Central memory CD8-positive, alpha-beta T cell (primary cell): ENCODE measurements around the gene JADE2.
A peak's percentile ranks its signal among the peaks of the same experiment; 100 is the strongest.

Experiments
- ATAC-seq: fragments of 150-1000 bp; cut with Tn5 transposase; replicated peaks from 2 replicates; pipeline ENCODE4 v1.10.0; 2022; ENCODE audit warnings: mild to moderate bottlenecking, moderate FRiP score, moderate number of reproducible peaks; ENCODE audit not compliant: poor library complexity, severe bottlenecking; ENCODE audit errors: extremely low read depth
- DNase-seq, 2 donors: peaks; one replicate each; pipeline ENCODE4 v3.0.0; 2021; ENCODE audit warnings: low spot score in 2 of 2
- H3K27ac Mint-ChIP-seq: one replicate; pipeline ENCODE4 v1.8.0; 2022; ENCODE audit warnings: low read depth, mild to moderate bottlenecking, moderate library complexity, mixed read lengths
- H3K27me3 Mint-ChIP-seq: one replicate; pipeline ENCODE4 v1.8.0; 2022; ENCODE audit warnings: mixed read lengths
- H3K36me3 Mint-ChIP-seq: one replicate; pipeline ENCODE4 v1.8.0; 2022; ENCODE audit warnings: mild to moderate bottlenecking, moderate library complexity, mixed read lengths; ENCODE audit not compliant: insufficient read depth
- H3K4me1 Mint-ChIP-seq: one replicate; pipeline ENCODE4 v1.8.0; 2022; ENCODE audit warnings: mixed read lengths
- H3K4me3 Mint-ChIP-seq: one replicate; pipeline ENCODE4 v1.8.0; 2022; ENCODE audit warnings: mild to moderate bottlenecking, moderate library complexity, mixed read lengths
- H3K9me3 Mint-ChIP-seq: one replicate; pipeline ENCODE4 v1.8.0; 2022; ENCODE audit warnings: mixed read lengths

JADE2 gene

DNA sequence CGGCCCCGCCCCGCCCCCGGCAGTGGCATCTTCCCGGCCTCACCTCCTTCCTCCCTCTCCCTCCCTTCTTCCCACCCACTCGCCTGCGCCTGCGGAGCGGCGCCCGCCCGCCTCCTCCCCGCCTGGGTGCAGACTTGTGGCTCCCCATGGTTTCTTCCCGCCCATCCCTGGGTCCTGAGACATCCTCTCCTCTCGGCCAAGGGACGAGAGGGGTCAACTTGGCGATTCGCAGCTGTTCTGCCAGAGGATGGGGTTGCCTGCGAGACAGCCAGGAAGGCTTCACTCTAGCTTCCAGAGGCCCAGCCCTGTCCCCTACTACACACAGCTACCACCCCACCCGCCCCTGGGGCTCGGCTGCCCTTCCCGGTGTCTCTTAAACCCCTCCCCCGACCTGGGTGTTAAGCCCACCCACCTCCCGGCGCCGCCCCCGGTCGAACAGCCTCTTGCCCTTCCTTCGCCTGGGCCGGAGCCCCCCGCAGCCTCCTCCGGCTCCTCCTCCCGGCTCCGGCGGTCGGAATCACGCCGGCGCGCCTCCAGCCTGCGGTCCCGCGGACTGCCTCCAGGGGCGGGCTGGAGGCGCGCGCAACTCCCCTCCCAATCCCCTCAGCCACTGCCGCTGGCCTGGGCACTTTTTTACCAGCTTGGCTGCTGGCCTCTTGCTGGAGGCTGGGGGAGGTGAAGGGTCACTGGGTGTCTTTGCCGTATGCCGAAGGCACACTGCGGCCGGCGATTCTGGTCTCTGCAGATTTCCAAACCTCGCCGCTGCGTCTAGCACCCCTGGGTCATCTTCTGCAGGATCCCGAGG, 1.9 kb downstream of the JADE2 start:
- Mint-ChIP-seq H3K27me3 (no peaks in the 10 kb centered on the region), H3K4me1 (peaks cover 50% of the 10 kb centered on the region), H3K9me3 (no peaks in the 10 kb centered on the region), H3K36me3 (peaks cover 37% of the 10 kb centered on the region), H3K27ac (peak overlapping the region; percentile 94), H3K4me3 (peak overlapping the region; percentile 95)
- peak; percentile 40 to 53 for DNase-seq
- no peak for ATAC-seq

GRCh38 chr5:134527961-134528424, 2.5 kb downstream of the JADE2 start:
- peak overlapping the region; percentile 94 for H3K27ac Mint-ChIP-seq
- H3K4me1 Mint-ChIP-seq, result peaks cover 54% of the 10 kb centered on the region
- no peak for ATAC-seq
- peaks cover 37% of the 10 kb centered on the region for H3K36me3 Mint-ChIP-seq
- DNase-seq, result no peak
- H3K9me3 Mint-ChIP-seq, result no peaks in the 10 kb centered on the region
- H3K27me3 Mint-ChIP-seq, result no peaks in the 10 kb centered on the region
- H3K4me3 Mint-ChIP-seq, result peak overlapping the region; percentile 95

DNA sequence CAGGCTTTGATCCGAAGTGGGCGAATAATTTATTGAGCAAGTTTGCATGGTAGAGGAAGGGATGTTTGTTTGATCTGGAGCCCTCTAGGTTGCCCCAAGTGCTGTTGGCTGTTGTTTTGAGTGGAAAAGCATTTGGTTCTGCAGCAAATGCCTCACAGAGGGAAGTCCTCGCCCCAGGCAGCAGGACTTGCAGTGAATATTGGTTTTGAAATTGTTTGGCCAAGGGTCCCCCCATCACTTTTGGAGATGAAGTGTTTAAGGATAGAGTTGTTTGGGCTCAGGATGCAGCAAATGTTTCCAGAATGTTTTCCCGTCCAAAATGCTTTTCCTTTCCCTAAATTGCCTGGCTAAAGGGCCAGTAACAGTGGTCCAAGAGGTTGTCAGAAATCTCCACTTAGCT, 3.1 kb downstream of the JADE2 start:
- Mint-ChIP-seq H3K4me1 (peaks cover 58% of the 10 kb centered on the region), H3K27me3 (no peaks in the 10 kb centered on the region), H3K36me3 (peaks cover 37% of the 10 kb centered on the region), H3K27ac (peak overlapping the region; percentile 94), H3K4me3 (peak overlapping the region; percentile 95), H3K9me3 (no peaks in the 10 kb centered on the region)
- DNase-seq (no peak), ATAC-seq (no peak)

DNA sequence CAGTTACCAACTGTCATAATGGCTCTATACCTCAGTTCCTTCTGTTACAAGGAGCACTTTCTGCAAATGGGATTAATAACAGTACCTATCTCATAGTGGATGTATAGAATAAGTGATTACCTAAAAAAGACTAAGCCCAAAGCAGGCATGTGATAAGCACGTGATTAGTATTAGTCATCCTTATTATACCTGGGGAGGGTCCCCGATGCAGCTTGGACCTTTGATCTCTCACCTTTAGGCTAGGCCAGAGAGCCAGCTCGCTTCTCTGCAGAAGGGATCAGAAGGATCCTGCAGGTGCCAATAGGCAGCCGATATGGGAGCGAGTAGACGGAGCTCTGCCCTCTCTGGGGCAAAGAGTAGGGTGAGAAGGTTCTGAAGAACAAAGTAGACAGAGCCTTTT, 4.0 kb downstream of the JADE2 start:
- peaks cover 62% of the 10 kb centered on the region for H3K4me1 Mint-ChIP-seq
- no peaks in the 10 kb centered on the region for H3K27me3 Mint-ChIP-seq
- no peak for DNase-seq
- H3K36me3 Mint-ChIP-seq, result peaks cover 33% of the 10 kb centered on the region
- H3K9me3 Mint-ChIP-seq, result no peaks in the 10 kb centered on the region
- H3K27ac Mint-ChIP-seq, result peak overlapping the region; percentile 61
- ATAC-seq, result no peak
- H3K4me3 Mint-ChIP-seq, result peak overlapping the region; percentile 95

DNA sequence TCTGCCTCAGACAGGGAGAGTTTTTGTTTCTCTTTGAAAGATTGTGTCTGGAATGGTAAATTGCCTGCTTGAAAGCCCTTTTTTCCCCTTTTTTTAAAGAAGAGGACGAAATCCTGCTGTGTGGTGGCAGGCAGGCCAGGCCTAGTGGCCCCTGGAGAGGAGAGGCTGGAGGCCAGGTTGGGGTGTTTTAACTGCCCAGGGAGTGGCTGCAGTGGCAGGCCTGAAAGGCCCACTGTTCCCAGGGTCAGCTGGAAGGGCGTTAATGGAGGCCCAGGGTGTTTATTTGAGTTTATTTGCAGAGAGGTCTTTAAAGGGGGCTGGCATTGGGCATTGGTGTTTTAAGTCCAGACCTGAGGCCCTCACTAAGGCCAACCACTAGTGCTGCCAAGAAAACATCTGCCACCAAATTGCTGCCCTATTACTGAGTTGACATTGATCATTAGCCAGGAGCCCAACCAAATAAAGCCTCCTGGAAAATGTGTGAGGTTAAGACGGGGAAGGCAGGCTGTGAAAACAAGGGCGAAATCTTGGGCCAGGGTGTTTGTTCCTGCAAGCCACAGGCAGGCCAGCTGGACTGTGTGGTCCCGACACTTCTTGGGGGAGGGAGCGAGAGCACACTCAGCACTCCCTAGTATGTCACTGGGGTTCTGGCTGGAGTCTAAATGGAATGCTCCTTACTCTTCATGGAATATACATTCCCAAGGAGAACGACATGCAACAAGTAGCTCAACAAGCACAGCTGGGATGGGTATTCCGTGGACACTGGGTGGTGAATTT, 5.0 kb downstream of the JADE2 start:
- no peak for ATAC-seq
- H3K27ac Mint-ChIP-seq, result peak overlapping the region; percentile 61
- H3K4me3 Mint-ChIP-seq, result peak overlapping the region; percentile 10
- no peak for DNase-seq
- peaks cover 28% of the 10 kb centered on the region for H3K36me3 Mint-ChIP-seq
- no peaks in the 10 kb centered on the region for H3K27me3 Mint-ChIP-seq
- peaks cover 73% of the 10 kb centered on the region for H3K4me1 Mint-ChIP-seq
- H3K9me3 Mint-ChIP-seq, result no peaks in the 10 kb centered on the region

DNA sequence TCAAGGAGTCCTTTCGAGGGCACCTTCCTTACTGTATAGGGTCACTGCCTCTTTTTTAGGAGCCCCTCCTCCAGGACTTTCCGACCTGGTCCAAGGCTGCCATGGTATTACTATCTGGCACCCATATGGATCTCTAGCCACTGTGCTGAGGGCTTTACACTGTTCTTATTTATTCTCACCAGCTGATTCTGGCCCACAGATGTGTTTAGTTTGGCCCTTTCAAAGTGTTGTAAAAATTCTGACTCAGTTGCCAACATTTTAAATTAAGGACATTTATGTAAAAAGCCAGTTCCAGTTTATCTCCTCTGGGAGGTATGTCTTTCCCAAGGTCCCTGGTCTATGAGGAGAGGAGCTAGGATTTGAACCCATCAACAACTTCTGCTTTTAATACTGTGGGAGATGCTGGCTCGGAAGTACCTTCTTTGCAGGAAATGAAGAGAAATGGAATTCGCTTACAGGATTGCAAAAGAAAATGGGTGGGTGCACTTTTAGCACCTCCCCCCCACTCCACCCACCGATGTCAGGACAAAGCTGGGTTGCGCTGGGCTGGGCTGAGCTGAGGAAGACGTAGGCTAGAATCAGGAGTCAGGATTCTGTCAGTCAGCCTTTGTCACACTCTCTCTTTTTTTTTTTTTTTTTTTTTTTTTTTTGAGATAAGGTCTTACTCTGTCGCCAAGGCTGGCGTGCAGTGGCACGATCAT, 7.8 kb downstream of the JADE2 start:
- no peak overlapping the region for H3K4me3 Mint-ChIP-seq

GRCh38 chr5:134534058-134534725, 8.7 kb downstream of the JADE2 start:
- no peak for ATAC-seq
- Mint-ChIP-seq H3K27me3 (no peaks in the 10 kb centered on the region), H3K9me3 (no peaks in the 10 kb centered on the region), H3K4me1 (peaks cover 83% of the 10 kb centered on the region), H3K4me3 (no peak overlapping the region), H3K27ac (peak overlapping the region; percentile 79), H3K36me3 (peaks cover 22% of the 10 kb centered on the region)
- DNase-seq, result no peak

More for the DNA sequence above, 7.8 kb downstream of the JADE2 start:
- DNase-seq (no peak), ATAC-seq (no peak)
- Mint-ChIP-seq H3K4me1 (peaks cover 93% of the 10 kb centered on the region), H3K27ac (peak overlapping the region; percentile 79), H3K27me3 (no peaks in the 10 kb centered on the region), H3K36me3 (peaks cover 18% of the 10 kb centered on the region), H3K9me3 (no peaks in the 10 kb centered on the region)

- peak overlapping the region; percentile 79 for H3K27ac Mint-ChIP-seq
- H3K4me1 Mint-ChIP-seq, result peaks cover 78% of the 10 kb centered on the region
- no peaks in the 10 kb centered on the region for H3K27me3 Mint-ChIP-seq
- H3K36me3 Mint-ChIP-seq, result peaks cover 27% of the 10 kb centered on the region
- ATAC-seq, result no peak
- H3K4me3 Mint-ChIP-seq, result no peak overlapping the region
- no peak for DNase-seq
- H3K9me3 Mint-ChIP-seq, result no peaks in the 10 kb centered on the region
Measured at GRCh38 chr5:134534726-134535110, 9.2 kb downstream of the JADE2 start.

DNA sequence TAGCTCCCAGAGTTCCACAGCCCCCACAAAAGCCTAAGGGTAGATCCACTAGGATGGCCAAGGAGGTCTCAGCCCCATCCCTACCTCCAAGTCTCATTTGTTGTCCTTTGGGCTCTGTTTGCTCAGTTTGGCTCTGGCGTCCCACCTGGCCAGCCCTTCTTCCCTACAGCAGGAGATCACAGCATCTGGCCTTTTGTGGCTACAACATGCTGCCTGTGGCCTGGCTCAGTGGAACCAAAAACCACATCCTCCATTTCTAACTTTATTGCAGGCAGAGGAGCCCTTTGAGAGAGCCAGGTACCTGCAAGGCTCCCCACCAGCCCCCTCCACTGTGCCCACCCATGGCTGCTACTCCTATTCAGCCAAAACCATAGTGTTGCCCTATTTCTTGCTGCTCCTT, 11.4 kb downstream of the JADE2 start:
- Mint-ChIP-seq H3K27ac (peak overlapping the region; percentile 14), H3K9me3 (no peaks in the 10 kb centered on the region), H3K27me3 (no peaks in the 10 kb centered on the region), H3K4me3 (no peak overlapping the region), H3K4me1 (peaks cover 56% of the 10 kb centered on the region), H3K36me3 (peaks cover 37% of the 10 kb centered on the region)
- ATAC-seq (no peak), DNase-seq (no peak)

GRCh38 chr5:134537297-134537696, 11.8 kb downstream of the JADE2 start:
- peaks cover 52% of the 10 kb centered on the region for H3K4me1 Mint-ChIP-seq
- no peak for ATAC-seq

DNA sequence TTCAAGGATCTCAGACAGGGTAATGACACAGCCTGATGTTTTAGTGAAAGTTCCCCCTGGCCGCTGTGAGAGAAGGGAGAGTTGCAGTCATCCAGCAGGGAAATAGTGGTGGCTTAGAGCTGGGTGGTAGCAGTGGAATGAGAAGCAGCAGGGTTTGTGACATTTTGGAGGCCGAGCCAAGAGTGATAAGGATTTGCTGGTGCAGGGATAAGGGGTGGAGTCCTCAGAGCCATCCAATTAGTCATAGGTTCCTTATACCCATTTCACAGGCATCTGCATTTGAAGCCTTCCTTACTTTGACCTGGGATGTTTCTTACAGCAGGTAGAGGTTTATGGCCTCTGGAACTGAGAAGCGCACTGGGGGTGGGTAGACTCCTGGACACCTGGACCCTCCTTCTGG, 12.8 kb downstream of the JADE2 start:
- H3K4me3 Mint-ChIP-seq, result no peak overlapping the region
- no peak overlapping the region for H3K27ac Mint-ChIP-seq
- no peak for ATAC-seq
- H3K36me3 Mint-ChIP-seq, result peaks cover 40% of the 10 kb centered on the region
- no peak for DNase-seq
- peaks cover 45% of the 10 kb centered on the region for H3K4me1 Mint-ChIP-seq
- H3K27me3 Mint-ChIP-seq, result no peaks in the 10 kb centered on the region
- H3K9me3 Mint-ChIP-seq, result no peaks in the 10 kb centered on the region

More at GRCh38 chr5:134537297-134537696, 11.8 kb downstream of the JADE2 start:
- no peaks in the 10 kb centered on the region for H3K27me3 Mint-ChIP-seq
- H3K9me3 Mint-ChIP-seq, result no peaks in the 10 kb centered on the region
- H3K36me3 Mint-ChIP-seq, result peaks cover 33% of the 10 kb centered on the region
- H3K27ac Mint-ChIP-seq, result no peak overlapping the region
- DNase-seq, result no peak
- no peak overlapping the region for H3K4me3 Mint-ChIP-seq

- Mint-ChIP-seq H3K36me3 (peaks cover 43% of the 10 kb centered on the region), H3K27me3 (no peaks in the 10 kb centered on the region), H3K9me3 (no peaks in the 10 kb centered on the region), H3K4me1 (peaks cover 44% of the 10 kb centered on the region), H3K4me3 (no peak overlapping the region), H3K27ac (no peak overlapping the region)
- ATAC-seq, result no peak
- DNase-seq, result no peak
Measured at GRCh38 chr5:134539732-134540131, 14.3 kb downstream of the JADE2 start.
